Medulla oblongata (tissue), 1 donor: ENCODE data around the gene CARS2.
"Not testable (repeated sequence)": the region's sequence is repeated elsewhere in the genome, so short reads cannot be mapped to it uniquely, and the experiment has no call there.

ENCODE experiments used
- DNase-seq: peaks from one replicate; pipeline ENCODE4 v3.0.0-alpha.2; 2015; ENCODE audit errors: extremely low spot score

CARS2 gene

GRCh38 chr13:110617321-110618072 lies 88.4 kb downstream of the CARS2 start:
- peak; percentile 27 for DNase-seq

DNA sequence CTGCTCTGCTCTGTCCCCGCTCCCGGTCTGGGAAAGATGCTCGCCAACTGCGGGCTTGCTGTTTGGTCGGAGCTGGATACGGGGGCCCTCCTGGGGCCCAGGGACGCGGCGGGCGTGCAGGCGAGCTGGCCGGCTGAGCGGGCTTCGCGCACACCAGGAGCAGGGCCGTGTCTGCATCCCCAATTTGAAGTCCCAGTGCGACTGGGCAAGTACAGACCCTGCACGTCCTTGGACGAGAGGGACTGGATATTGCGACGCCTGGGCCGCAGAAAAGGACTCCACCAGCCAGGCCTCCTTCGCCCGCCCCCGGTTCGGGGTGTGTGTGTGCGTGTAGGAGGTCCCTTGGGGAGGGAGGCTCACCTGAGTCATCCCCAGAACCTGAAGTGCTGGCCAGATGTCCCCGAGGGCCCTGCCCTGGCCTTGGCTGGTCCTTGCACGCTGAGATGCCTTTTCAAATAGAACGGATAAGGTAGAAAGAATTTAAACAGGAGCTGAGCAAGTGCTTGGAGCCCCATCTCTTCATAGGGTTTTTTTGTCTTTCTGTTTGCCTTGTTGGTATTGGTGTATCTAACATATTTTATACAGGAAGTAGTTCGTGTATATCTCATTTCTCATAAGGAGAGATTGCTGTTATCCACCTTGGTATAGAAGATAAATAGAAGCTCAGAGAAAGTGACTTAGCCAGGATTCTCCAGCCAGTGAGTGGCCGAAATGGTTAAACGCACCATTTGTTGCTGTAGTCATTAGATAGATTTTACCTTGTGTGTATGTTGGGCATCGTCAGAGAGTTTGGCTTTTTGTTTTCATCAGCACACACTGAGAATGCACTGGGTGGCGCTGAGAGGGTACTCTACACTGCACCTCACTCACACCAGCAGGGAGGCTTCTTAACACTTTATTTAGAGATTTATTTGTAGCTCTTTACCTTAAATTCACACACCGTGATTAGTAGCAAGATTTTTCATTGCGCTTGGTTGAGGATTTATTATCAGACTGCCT lies 89.5 kb downstream of the CARS2 start:
- peak; percentile 21 for DNase-seq

GRCh38 chr13:110615322-110616102 lies 90.4 kb downstream of the CARS2 start, which contains the start of gene NAXD:
NAXD (plus strand) TSS chr13:110615545; CDS start chr13:110615602, 57 bp downstream.
- DNase-seq, result peak; percentile 95

GRCh38 chr13:110615005-110615321 lies 91.0 kb downstream of the CARS2 start:
- DNase-seq, result no peak

DNA sequence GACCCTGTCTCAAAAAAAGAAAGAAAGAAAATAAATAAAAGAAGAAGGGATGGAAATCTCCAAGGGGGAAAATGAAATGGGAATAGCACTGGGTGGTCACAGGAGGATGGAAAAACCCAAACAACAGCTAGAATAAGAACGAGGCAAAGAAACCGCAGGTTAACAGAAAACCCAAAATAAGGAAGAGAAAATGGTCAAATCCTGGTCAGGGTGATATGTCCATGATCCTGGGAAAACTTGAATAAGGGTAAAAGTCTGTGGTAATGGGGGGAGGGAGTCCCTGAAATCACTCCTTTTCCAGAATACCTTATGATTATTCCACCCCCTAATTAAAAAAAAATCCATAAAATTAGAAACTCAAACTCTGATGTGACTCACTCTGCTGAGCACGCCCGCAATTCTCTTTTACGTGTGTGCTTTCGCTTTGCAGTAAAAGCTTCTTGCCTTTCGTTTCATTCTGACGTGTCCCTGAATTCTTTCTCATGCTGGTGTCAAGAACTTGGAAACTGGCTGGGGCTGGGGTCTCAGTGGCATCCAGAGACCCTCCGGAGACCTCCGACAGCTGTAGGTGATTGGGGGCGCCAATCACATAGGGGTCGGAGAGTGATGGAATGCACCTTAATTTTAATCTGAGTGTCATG lies 94.8 kb downstream of the CARS2 start:
- no peak for DNase-seq

GRCh38 chr13:110607675-110608224 lies 98.2 kb downstream of the CARS2 start:
- DNase-seq, result no peak

DNA sequence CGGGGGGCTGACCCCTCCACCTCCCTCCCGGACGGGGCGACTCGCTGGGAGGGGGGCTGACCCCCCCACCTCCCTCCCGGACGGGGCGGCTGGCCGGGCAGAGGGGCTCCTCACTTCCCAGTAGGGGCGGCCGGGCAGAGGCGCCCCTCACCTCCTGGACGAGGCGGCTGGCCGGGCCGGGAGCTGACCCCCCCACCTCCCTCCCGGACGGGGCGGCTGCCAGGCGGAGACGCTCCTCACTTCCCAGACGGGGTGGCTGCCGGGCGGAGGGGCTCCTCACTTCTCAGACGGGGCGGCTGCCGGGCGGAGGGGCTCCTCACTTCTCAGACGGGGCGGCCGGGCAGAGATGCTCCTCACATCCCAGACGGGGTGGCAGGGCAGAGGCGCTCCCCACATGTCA lies 99.6 kb downstream of the CARS2 start:
- DNase-seq, result not testable (repeated sequence)

DNA sequence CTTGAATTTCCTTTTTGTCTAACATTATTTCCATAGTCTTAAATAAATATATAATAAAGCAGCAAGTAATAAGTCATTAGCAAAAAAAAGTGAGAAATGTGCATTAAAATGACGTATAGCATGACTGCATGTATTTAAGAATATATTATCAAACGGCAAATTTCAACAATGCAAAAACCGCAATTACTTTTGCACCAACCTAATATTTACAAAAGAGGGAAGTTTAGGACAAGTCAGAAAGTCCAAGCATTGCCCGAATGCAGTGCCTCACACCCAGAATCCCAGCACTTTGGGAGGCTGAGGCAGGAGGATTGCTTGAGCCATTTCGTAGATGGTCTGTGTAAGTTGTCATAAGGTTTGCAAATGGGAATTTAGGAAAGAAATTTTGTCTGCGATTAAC lies 100.8 kb downstream of the CARS2 start:
- DNase-seq, result no peak

GRCh38 chr13:110600980-110601379 lies 104.9 kb downstream of the CARS2 start:
- DNase-seq, result no peak

- DNase-seq, result no peak
These were observed 105.6 kb downstream of the CARS2 start for GRCh38 chr13:110600261-110600819.

- DNase-seq, result no peak
These were observed 108.8 kb downstream of the CARS2 start for GRCh38 chr13:110597041-110597689.

DNA sequence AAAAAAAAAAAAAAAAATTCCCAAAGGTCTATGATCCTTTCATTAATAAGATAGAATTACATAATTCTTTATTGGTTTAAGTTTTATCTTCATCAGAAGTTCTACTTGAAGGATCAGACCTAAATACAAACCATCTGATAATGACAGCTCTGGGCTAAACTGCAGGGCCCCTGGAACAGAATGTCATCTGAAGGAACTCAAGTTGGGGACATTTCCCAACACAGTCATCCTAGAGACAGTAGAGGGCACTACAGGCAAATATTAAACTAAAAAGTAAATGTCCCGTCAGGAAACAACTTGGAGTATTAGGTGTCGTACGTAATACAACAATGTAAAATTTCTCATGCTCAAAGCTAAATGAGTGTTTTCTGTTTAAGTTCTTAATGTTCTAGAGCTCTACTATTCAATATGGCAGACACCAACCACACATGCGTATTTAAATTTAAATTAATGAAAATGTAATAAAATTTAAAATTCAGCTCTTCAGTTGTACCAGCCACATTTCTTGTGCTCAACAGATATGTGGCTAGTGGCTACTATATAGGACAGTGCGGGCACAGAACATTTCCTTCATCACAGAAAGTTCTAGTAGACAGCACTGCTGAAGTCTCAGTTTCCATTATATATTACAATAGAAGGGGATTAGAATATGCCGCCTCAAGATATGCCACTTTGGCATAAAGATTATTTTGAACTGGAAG lies 112.3 kb downstream of the CARS2 start:
- DNase-seq, result peak; percentile 77

GRCh38 chr13:110592665-110593064 lies 113.3 kb downstream of the CARS2 start:
- no peak for DNase-seq
